RWPE2 (cell line): ENCODE data around the gene STK11.

Experiments used
- ATAC-seq: fragments of 200-7000 bp; cut with Tn5 transposase; 3 replicates; pipeline ENCODE4 v1.9.1; 2021; ENCODE audit warnings: low read depth
- DNase-seq: peaks from one replicate; pipeline ENCODE4 v3.0.0-alpha.2; 2020; ENCODE audit warnings: low spot score
- H3K27ac ChIP-seq: fragments of 450-650 bp; 2 replicates; pipeline ENCODE4 v1.5.1; 2017; ENCODE audit warnings: mild to moderate bottlenecking; ENCODE audit not compliant: poor library complexity, severe bottlenecking
- H3K27me3 ChIP-seq: fragments of 250-450 bp; sonication (Bioruptor Pico); 2 replicates; pipeline ENCODE4 v1.5.1; 2021; ENCODE audit warnings: mild to moderate bottlenecking, moderate library complexity; ENCODE audit not compliant: insufficient read depth, poor library complexity, severe bottlenecking
- H3K36me3 ChIP-seq: fragments of 250-450 bp; sonication (Bioruptor Pico); 2 replicates; pipeline ENCODE4 v1.5.1; 2020; ENCODE audit warnings: low read depth, mild to moderate bottlenecking, moderate library complexity
- H3K4me1 ChIP-seq: fragments of 250-450 bp; sonication (Bioruptor Pico); 2 replicates; pipeline ENCODE4 v1.5.1; 2021; ENCODE audit warnings: mild to moderate bottlenecking, moderate library complexity; ENCODE audit not compliant: insufficient read depth, poor library complexity, severe bottlenecking
- H3K4me3 ChIP-seq: fragments of 250-450 bp; sonication (Bioruptor Pico); 2 replicates; pipeline ENCODE4 v1.5.1; 2021; ENCODE audit warnings: mild to moderate bottlenecking, moderate library complexity; ENCODE audit not compliant: severe bottlenecking
- H3K9me3 ChIP-seq: fragments of 250-450 bp; sonication (Bioruptor Pico); 2 replicates; pipeline ENCODE4 v1.5.1; 2021; ENCODE audit warnings: mild to moderate bottlenecking, moderate library complexity; ENCODE audit not compliant: severe bottlenecking
- CTCF ChIP-seq: fragments of 450-650 bp; IDR thresholded peaks from one replicate; pipeline ENCODE4 v1.5.1; 2017; ENCODE audit warnings: mild to moderate bottlenecking, moderate library complexity; ENCODE audit not compliant: poor library complexity, severe bottlenecking

The STK11 gene

GRCh38 chr19:1273263-1274041 is 67.9 kb downstream of the STK11 start:
- DNase-seq (no peak), ATAC-seq (no peak)
- H3K36me3 ChIP-seq, result peaks cover 52% of the 10 kb centered on the region
- no peaks in the 10 kb centered on the region for H3K9me3 ChIP-seq
- H3K27ac ChIP-seq, result peak overlapping the region; percentile 86
- H3K4me3 ChIP-seq, result no peak overlapping the region
- H3K27me3 ChIP-seq, result no peaks in the 10 kb centered on the region
- peaks cover 4% of the 10 kb centered on the region for H3K4me1 ChIP-seq
- no peak for TF ChIP-seq CTCF

GRCh38 chr19:1274081-1274851 is 68.7 kb downstream of the STK11 start:
- Histone ChIP-seq H3K27ac (peak overlapping the region; percentile 86), H3K36me3 (peaks cover 56% of the 10 kb centered on the region), H3K9me3 (no peaks in the 10 kb centered on the region), H3K27me3 (no peaks in the 10 kb centered on the region), H3K4me3 (peak overlapping the region; percentile 58), H3K4me1 (peaks cover 4% of the 10 kb centered on the region)
- ATAC-seq (no peak), DNase-seq (no peak)
- TF ChIP-seq CTCF, result no peak

- DNase-seq, result no peak
- Histone ChIP-seq H3K27me3 (no peaks in the 10 kb centered on the region), H3K4me3 (peak overlapping the region; percentile 58), H3K27ac (peak overlapping the region; percentile 86), H3K36me3 (peaks cover 58% of the 10 kb centered on the region), H3K4me1 (peaks cover 4% of the 10 kb centered on the region), H3K9me3 (no peaks in the 10 kb centered on the region)
- no peak for TF ChIP-seq CTCF
- ATAC-seq, result 0 out of 3 replicates have a peak, but pooled peaks have one; percentile 2
Observed at GRCh38 chr19:1274852-1275259, 69.3 kb downstream of the STK11 start.

- peak; percentile 67 for ATAC-seq
- Histone ChIP-seq H3K4me1 (peaks cover 4% of the 10 kb centered on the region), H3K4me3 (peak within 1 kb of the TSS; percentile 58), H3K9me3 (no peaks in the 10 kb centered on the region), H3K27me3 (no peaks in the 10 kb centered on the region), H3K27ac (peak within 1 kb of the TSS; percentile 86), H3K36me3 (peaks cover 52% of the 10 kb centered on the region)
- DNase-seq, result peak; percentile 94
- no peak for TF ChIP-seq CTCF
Observed at GRCh38 chr19:1275260-1275975, 69.8 kb downstream of the STK11 start, which contains the start of gene FAM174C. FAM174C (plus strand) TSS chr19:1275530; CDS start chr19:1275550, 20 bp downstream.
